Activated T-cell treated with anti-CD3 and anti-CD28 coated beads for 1 hour (primary cell): ENCODE measurements around the gene FMN2.
"Not testable (repeated sequence)": the region's sequence is repeated elsewhere in the genome, so short reads cannot be mapped to it uniquely, and the experiment has no call there.

Source experiments
- DNase-seq: peaks from one replicate; pipeline ENCODE4 v3.0.0-alpha.2; 2020; ENCODE audit warnings: low read depth

The FMN2 gene

DNA sequence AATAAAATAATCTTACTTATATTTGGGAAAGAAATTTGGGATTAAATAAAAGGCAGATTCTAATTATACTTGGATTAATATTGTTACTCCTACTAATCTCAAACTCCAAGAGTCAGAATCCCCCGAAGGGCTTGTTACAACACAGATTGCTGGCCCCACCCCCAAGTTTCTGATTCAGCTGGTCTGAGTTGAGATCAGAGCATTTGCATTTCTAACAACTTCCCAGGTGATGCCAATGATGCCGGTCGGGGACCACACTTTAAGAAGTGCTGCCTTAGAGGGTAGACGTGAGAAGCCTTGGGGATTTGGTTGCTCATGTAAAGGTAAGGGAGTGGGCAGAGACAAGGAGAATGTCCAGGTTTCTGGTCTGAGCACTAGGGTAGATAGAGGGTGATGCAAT lies 47.2 kb downstream of the FMN2 start:
- no peak for DNase-seq

GRCh38 chr1:240139511-240139910 lies 47.8 kb downstream of the FMN2 start:
- no peak for DNase-seq

- no peak for DNase-seq
These were observed 53.4 kb downstream of the FMN2 start for GRCh38 chr1:240145120-240145519.

DNA sequence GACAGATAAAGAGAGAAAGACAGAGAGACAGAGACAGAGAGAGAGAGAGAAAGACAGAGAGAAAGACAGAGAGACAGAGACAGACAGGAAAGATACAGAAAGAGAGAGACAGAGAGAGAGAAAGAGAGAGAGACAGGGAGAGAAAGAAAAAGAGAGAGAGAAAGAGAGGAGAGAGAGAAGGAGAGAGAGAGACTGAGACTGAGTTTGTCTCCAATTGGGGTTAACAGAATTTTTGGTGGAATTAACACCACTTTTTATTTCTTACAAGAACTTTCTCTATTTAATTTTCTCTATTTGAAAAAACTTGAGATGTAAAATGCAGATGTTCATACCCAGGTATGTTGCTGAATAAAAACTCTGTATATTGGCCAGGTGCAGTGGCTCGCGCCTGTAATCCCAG lies 56.6 kb downstream of the FMN2 start:
- DNase-seq: no peak

GRCh38 chr1:240149484-240150094 lies 57.9 kb downstream of the FMN2 start:
- no peak for DNase-seq

DNA sequence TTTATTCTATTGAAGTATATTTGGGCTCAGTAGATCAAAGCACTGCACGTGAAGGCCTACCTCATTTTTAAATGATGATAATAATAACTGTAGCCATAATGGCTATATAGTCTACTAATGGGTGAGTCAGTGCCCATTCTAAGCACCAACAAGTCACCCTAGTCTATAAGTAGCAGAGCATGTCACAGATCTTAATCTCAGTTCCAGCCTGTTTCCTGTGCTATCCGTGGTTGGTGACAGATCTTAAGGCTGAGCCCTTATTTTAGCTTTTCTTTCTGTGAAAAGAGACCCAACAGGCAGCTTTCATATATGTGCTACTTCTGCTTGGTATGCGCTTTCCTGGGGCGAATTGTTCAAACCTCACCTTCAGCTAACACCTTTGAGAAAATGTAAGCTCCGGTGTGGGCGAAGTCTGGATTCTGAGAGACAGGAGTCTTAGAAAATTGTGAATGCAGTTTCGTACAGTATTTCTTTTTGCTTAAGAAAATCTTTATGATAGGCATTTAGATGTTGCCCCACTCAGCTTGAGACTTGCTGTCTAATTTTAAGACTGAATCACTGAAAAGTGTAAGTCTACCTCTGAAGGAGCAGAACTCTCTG lies 59.6 kb downstream of the FMN2 start:
- DNase-seq: no peak

DNA sequence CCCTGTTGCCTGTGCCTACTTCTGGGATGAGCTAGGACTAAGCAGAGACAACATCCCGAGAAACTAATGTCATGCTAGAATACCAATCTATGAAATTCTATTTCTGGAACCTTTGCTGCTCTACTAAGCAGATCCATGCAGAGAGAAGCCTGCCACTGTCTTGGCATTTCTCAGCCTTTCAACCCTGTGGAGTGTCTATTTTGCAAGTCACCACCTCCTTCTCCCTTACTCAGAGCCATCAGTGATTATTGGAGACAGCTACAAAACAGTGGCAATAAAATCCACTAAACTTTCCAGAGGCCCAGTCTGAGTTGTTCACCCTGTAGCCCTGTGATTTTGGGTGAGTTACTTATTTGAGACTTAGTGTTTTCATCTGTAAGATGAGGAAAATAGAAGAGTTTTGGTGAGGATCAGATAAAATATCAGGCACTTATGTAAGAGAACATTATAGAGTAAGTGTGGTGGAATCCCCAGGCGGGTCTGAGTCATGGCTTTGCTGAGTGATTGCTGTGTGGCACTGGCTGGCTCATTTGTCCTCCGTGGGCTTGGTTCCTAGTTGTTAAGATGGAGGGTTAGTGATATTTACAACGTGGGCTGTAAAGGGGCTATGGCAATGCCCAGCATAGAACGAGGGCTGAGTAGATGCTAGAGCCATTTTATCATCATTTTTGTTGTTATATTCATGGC lies 61.1 kb downstream of the FMN2 start:
- no peak for DNase-seq

DNA sequence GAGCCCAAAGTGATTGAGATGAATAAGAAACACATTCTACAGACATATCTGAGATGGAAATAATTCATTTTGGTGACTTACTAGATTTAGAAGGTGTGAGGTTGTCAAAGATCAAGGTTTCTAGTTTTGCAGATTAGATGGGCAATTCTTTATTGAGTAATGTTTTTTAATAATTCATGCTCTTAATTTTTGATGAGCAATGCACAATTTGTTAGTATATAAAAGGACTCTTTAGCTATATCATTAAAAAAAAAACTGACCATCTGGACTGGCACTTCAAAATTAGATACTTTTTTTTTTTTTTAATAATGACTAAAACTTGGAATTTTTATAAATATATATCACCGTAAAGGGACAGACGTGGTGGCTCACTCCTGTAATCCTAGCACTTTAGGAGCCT lies 63.9 kb downstream of the FMN2 start:
- no peak for DNase-seq

GRCh38 chr1:240164742-240165141 lies 73.1 kb downstream of the FMN2 start:
- no peak for DNase-seq

GRCh38 chr1:240169188-240169587 lies 77.5 kb downstream of the FMN2 start:
- no peak for DNase-seq

- no peak for DNase-seq
These were observed 78.6 kb downstream of the FMN2 start for GRCh38 chr1:240170266-240170665.

GRCh38 chr1:240170806-240171205 lies 79.1 kb downstream of the FMN2 start:
- no peak for DNase-seq

DNA sequence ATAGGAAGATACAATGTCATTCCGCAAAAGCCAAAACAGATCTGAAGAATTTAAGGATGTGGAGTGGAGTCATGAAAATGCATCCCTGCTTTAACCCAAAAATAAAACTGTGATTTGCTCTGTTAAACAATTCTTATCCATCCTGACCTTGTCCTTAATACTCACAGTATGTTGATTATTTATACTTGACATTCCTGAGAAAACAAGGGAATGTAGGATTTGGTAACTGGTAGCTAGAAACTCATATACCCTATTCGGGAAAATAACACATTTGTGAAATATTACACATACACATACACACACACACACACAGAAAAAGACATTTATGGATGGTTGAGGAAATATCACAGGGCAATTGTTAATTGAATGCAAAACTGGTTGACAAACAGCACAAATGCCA lies 80.2 kb downstream of the FMN2 start:
- no peak for DNase-seq

DNA sequence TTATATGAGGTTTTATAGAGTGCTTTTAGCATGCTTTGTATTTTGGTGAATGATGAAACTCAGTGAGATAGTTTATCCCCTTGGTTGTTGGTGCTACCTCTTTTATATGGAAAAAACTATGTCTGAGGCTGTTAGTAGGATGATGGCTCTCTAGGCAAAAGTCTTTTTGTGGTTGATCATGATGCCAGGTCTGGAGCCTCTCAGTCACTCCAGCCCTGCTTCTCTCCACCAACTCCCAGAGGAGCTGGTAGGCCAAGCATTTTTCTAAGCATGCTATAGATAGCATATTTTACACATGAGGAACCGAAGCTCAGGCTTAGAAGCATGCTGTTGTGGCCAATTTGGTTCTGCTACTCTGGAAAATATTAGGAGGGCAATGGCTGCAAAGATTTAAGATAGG lies 82.2 kb downstream of the FMN2 start:
- no peak for DNase-seq

DNA sequence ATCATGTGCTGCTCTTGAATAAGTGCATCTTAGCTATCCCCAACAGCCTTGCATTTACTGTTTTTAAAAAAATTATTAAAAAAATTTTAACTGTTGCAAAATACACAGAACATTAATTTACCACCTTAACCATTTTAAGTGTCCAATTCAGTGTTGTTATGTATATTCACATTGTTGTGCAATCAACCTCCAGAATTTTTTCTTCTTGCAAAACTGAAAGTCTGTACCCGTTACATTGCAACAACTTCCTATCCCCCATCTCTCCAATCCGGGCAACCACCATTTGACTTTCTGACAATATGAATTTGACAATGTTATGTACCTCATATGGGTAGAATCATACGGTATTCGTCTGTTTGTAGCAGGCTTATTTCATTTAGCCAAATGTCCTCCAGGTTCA lies 83.1 kb downstream of the FMN2 start:
- no peak for DNase-seq

DNA sequence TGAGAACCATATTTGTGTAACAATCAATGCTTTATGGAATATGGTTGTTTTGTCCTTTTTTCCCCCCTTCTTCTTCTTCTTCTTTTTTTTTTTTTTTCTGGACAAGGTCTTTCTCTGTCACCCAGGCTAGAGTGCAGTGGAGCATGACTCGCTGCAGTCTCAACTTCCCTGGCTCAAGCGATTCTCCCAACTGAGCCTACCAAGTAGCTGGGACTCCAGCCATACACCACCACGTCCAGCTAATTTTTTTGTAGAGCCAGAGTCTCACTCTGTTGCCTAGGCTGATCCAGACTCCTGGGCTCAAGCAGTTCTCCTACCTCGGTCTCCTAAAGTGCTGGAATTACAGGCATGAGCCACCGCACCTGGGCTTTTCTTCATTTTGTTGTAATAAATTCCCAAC lies 86.7 kb downstream of the FMN2 start:
- DNase-seq: no peak

DNA sequence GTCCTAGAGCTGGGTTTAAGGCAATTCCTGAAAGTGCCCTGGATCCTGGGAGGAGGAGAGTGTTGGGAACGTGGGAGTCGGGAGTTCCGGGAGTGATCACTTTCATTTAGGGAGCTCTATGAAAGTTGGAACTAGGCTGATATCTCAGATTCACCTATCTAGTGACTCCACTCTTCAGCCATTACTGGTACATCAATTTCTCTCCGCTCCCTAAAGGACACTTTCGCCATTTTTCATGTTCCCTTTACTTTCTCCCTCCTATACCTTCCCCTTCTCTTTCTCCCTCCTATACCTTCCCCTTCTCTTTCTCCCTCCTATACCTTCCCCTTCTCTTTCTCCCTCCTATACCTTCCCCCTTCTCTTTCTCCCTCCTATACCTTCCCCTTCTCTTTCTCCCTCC lies 93.0 kb downstream of the FMN2 start:
- not testable (repeated sequence) for DNase-seq

DNA sequence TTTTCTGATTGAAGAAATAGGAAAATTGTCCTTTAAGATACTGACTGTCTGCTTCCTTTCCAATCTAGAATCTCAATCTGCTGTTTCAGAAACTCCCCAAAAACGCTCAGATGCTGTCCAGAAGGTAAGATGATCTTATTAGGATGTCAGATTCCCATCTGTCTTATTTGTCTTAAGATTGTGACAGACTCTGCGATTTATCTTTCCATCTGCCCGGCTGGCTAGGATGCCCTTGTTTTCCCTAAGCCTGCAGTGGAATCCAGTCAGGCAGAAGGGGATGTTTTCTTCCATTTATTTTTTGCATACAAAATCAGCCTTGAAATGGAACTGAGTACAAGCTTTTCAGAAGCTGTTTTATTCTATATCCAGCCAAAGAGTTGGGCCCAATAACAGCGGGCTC lies 96.5 kb downstream of the FMN2 start:
- DNase-seq: no peak

GRCh38 chr1:240189386-240189989 lies 97.8 kb downstream of the FMN2 start:
- DNase-seq: no peak

DNA sequence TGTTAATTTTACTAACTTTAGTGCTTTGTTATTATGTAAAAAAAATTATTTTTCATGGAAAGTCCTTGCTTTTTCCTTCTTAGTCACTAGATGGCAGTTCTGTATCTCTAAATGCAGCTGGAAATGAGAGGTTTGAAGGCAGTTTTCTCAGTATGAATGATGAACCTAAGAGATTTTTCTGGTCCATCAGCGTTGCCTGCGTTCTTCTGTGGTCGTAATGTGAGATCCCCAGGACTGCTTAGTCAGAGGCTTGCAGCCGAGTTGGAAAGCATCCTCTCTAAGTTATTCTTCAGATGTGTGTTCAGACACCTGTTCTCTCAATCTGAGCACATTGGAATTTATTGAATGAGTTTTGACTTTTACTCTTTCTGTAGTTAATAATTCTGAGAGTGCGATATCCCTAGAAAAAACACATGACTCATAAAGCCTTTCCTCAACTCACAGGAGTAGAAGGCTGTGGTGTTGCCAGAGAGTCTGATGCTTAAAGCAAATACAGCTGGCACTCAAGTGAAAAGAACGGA lies 99.3 kb downstream of the FMN2 start:
- no peak for DNase-seq

DNA sequence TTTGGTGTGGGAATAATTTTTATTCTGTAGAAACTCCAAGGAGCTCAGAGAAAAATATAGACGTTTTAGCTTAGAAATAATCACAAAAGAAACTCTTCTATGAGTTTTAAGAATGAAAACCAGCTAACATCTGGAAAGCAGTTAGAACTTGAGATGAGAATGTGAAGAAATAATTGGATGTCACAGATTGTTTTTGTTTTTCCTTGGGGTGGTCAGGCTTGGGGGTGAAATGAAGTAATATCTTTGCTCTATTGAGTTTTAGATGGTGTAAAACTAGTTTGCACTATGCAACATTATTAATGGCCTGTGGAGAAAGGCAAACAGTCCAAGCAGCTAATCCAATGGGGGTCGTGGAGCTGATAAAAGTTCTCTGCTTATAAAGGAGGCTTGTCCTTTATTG lies 101.2 kb downstream of the FMN2 start:
- no peak for DNase-seq

GRCh38 chr1:240193679-240194078 lies 102.0 kb downstream of the FMN2 start:
- no peak for DNase-seq

- no peak for DNase-seq
These were observed 102.4 kb downstream of the FMN2 start for GRCh38 chr1:240194120-240194519.
